Measurements from ENCODE around the gene PTGR3. TPM values are rescaled to one million over a fixed set of nuclear protein-coding genes. Genes with fewer than 3 reads are reported as not detected.

PTGR3 gene
- total RNA-seq, 4 donors from 2014 or later, result 16.9 to 24.3 (median 21.1) TPM

- no peak for TF ChIP-seq CTCF (IDR thresholded peaks at IDR 0.05)
- ATAC-seq (ENCODE audit: low FRiP score), result no peak
- DNase-seq (ENCODE audit: low spot score), result no peak
Observed at GRCh38 chr18:75170916-75171315, 38.0 kb downstream of the PTGR3 start.

- ATAC-seq (ENCODE audit: low FRiP score), result no peak
- DNase-seq (ENCODE audit: low spot score), result no peak
Observed at GRCh38 chr18:75170022-75170789, 38.7 kb downstream of the PTGR3 start.

GRCh38 chr18:75169411-75169810 lies 39.5 kb downstream of the PTGR3 start:
- TF ChIP-seq CTCF (IDR thresholded peaks at IDR 0.05), result no peak
- no peak for DNase-seq (ENCODE audit: low spot score)
- no peak for ATAC-seq (ENCODE audit: low FRiP score)

More at GRCh38 chr18:75170022-75170789, 38.7 kb downstream of the PTGR3 start:
- TF ChIP-seq CTCF (IDR thresholded peaks at IDR 0.05), result no peak

- ATAC-seq (ENCODE audit: low FRiP score) (no peak), DNase-seq (ENCODE audit: low spot score) (no peak)
- TF ChIP-seq CTCF (IDR thresholded peaks at IDR 0.05), result no peak
Observed at GRCh38 chr18:75168619-75169018, 40.3 kb downstream of the PTGR3 start.

GRCh38 chr18:75167759-75168618 lies 41.0 kb downstream of the PTGR3 start:
- no peak for TF ChIP-seq CTCF (IDR thresholded peaks at IDR 0.05)
- DNase-seq (ENCODE audit: low spot score), result no peak
- no peak for ATAC-seq (ENCODE audit: low FRiP score)

GRCh38 chr18:75167137-75167536 lies 41.8 kb downstream of the PTGR3 start:
- no peak for ATAC-seq (ENCODE audit: low FRiP score)
- TF ChIP-seq CTCF (IDR thresholded peaks at IDR 0.05), result no peak
- DNase-seq (ENCODE audit: low spot score), result no peak
